H9 (cell line): ENCODE measurements around the gene SNTG2. TPM values are rescaled to one million over a fixed set of nuclear protein-coding genes. Genes with fewer than 3 reads are reported as not detected.

Experiments
- DNase-seq: peaks from one replicate; pipeline ENCODE4 v3.0.0-alpha.2; 2017
- H2AFZ ChIP-seq: one replicate; pipeline ENCODE4 v1.6.1; 2013; ENCODE audit warnings: mild to moderate bottlenecking, low read length, control low read depth, moderate library complexity
- H2AK5ac ChIP-seq: 2 replicates; pipeline ENCODE4 v1.6.1; 2013; ENCODE audit warnings: low read length, control low read depth, mixed read lengths; ENCODE audit not compliant: insufficient read length
- H2BK120ac ChIP-seq: one replicate; pipeline ENCODE4 v1.6.1; 2013; ENCODE audit warnings: low read depth, mild to moderate bottlenecking, low read length, control low read depth, inconsistent platforms; ENCODE audit not compliant: poor library complexity, severe bottlenecking
- H2BK12ac ChIP-seq: 2 replicates; pipeline ENCODE4 v1.6.1; 2013; ENCODE audit warnings: low read length, control low read depth, mixed read lengths, low read depth; ENCODE audit not compliant: insufficient read length
- H2BK15ac ChIP-seq: 2 replicates; pipeline ENCODE4 v1.6.1; 2013; ENCODE audit warnings: low read depth, low read length, control low read depth
- H2BK20ac ChIP-seq: one replicate; pipeline ENCODE4 v1.6.1; 2013; ENCODE audit warnings: low read depth, mild to moderate bottlenecking, low read length, control low read depth, inconsistent platforms; ENCODE audit not compliant: poor library complexity, severe bottlenecking
- H2BK5ac ChIP-seq: 2 replicates; pipeline ENCODE4 v1.6.1; 2013; ENCODE audit warnings: low read length, control low read depth, mixed read lengths; ENCODE audit not compliant: insufficient read length
- H3K14ac ChIP-seq: 2 replicates; pipeline ENCODE4 v1.6.1; 2013; ENCODE audit warnings: low read length, control low read depth; ENCODE audit not compliant: insufficient read depth
- H3K18ac ChIP-seq: 2 replicates; pipeline ENCODE4 v1.6.1; 2013; ENCODE audit warnings: low read depth, mild to moderate bottlenecking, mixed read lengths, low read length, control low read depth; ENCODE audit not compliant: insufficient read length
- H3K23ac ChIP-seq: 2 replicates; pipeline ENCODE4 v1.6.1; 2013; ENCODE audit warnings: low read length, control low read depth, mixed read lengths, low read depth; ENCODE audit not compliant: insufficient read length
- H3K23me2 ChIP-seq: 2 replicates; pipeline ENCODE4 v1.6.1; 2013; ENCODE audit warnings: low read depth, mild to moderate bottlenecking, mixed read lengths, low read length, control low read depth; ENCODE audit not compliant: insufficient read length, poor library complexity, severe bottlenecking
- H3K27ac ChIP-seq: 2 replicates; pipeline ENCODE4 v1.5.1; 2013; ENCODE audit warnings: low read length, control low read depth, mixed read lengths, low read depth; ENCODE audit not compliant: insufficient read length
- H3K27me3 ChIP-seq: 2 replicates; pipeline ENCODE4 v1.6.1; 2013; ENCODE audit warnings: low read length, control low read depth, inconsistent platforms; ENCODE audit not compliant: insufficient read depth
- H3K4ac ChIP-seq: 2 replicates; pipeline ENCODE4 v1.6.1; 2013; ENCODE audit warnings: low read depth, mild to moderate bottlenecking, control low read depth, inconsistent platforms, low read length, moderate library complexity
- H3K4me1 ChIP-seq: 2 replicates; pipeline ENCODE4 v1.6.1; 2013; ENCODE audit warnings: low read length, control low read depth, inconsistent platforms; ENCODE audit not compliant: insufficient read depth
- H3K4me2 ChIP-seq: 2 replicates; pipeline ENCODE4 v1.6.1; 2013; ENCODE audit warnings: low read length, control low read depth, mixed read lengths; ENCODE audit not compliant: insufficient read length, insufficient read depth
- H3K56ac ChIP-seq: 2 replicates; pipeline ENCODE4 v1.6.1; 2013; ENCODE audit warnings: low read depth, mild to moderate bottlenecking, mixed read lengths, low read length, control low read depth; ENCODE audit not compliant: insufficient read length
- H3K79me1 ChIP-seq: 2 replicates; pipeline ENCODE4 v1.6.1; 2013; ENCODE audit warnings: low read depth, mild to moderate bottlenecking, moderate library complexity, low read length, control low read depth, inconsistent platforms; ENCODE audit not compliant: insufficient read depth, poor library complexity, severe bottlenecking
- H3K79me2 ChIP-seq: 2 replicates; pipeline ENCODE4 v1.6.1; 2013; ENCODE audit warnings: low read length, control low read depth, inconsistent platforms; ENCODE audit not compliant: insufficient read depth
- H3K9ac ChIP-seq: 2 replicates; pipeline ENCODE4 v1.6.1; 2013; ENCODE audit warnings: low read length, control low read depth, mixed read lengths; ENCODE audit not compliant: insufficient read length; ENCODE audit errors: extremely low read depth
- H3K9me3 ChIP-seq: one replicate; pipeline ENCODE4 v1.6.1; 2013; ENCODE audit warnings: low read depth, low read length, inconsistent platforms; ENCODE audit not compliant: control insufficient read depth
- H3T11ph ChIP-seq: one replicate; pipeline ENCODE4 v1.6.1; 2013; ENCODE audit warnings: mild to moderate bottlenecking, low read length, control low read depth, inconsistent platforms
- H4K20me1 ChIP-seq: one replicate; pipeline ENCODE4 v1.6.1; 2013; ENCODE audit not compliant: control insufficient read depth, insufficient read length, insufficient read depth
- H4K5ac ChIP-seq: 2 replicates; pipeline ENCODE4 v1.6.1; 2013; ENCODE audit warnings: low read depth, mild to moderate bottlenecking, mixed read lengths, low read length, control low read depth; ENCODE audit not compliant: insufficient read length
- H4K8ac ChIP-seq: replicated peaks from 2 replicates; pipeline ENCODE4 v1.6.1; 2013; ENCODE audit warnings: low read length, control low read depth, mixed read lengths, low read depth; ENCODE audit not compliant: insufficient read length
- H4K91ac ChIP-seq: 2 replicates; pipeline ENCODE4 v1.6.1; 2013; ENCODE audit warnings: low read depth, mild to moderate bottlenecking, moderate library complexity, mixed read lengths, low read length, control low read depth; ENCODE audit not compliant: insufficient read length
- H3K27ac Mint-ChIP-seq, 3 experiments: 2 replicates in 2 of 3; 3 replicates in 1 of 3; pipeline ENCODE4 v1.8.0; 2020 to 2021; ENCODE audit warnings: mixed read lengths in 3 of 3, mild to moderate bottlenecking in 1 of 3, moderate library complexity in 1 of 3
- H3K27me3 Mint-ChIP-seq: 2 replicates; pipeline ENCODE4 v1.8.0; 2021; ENCODE audit warnings: low read depth, mild to moderate bottlenecking, moderate library complexity, mixed read lengths
- H3K36me3 Mint-ChIP-seq, 3 experiments: 2 replicates in 2 of 3; 3 replicates in 1 of 3; pipeline ENCODE4 v1.8.0; 2020 to 2021; ENCODE audit warnings: low read depth in 3 of 3, mixed read lengths in 3 of 3; ENCODE audit not compliant: insufficient read depth in 1 of 3
- H3K4me1 Mint-ChIP-seq, 2 experiments: 2 replicates each; pipeline ENCODE4 v1.8.0; 2020; ENCODE audit warnings: mixed read lengths in 2 of 2
- H3K4me3 Mint-ChIP-seq, 2 experiments: 2 replicates in 1 of 2; 3 replicates in 1 of 2; pipeline ENCODE4 v1.8.0; 2020 to 2021; ENCODE audit warnings: mild to moderate bottlenecking in 2 of 2, mixed read lengths in 2 of 2, moderate library complexity in 1 of 2
- H3K9me3 Mint-ChIP-seq, 2 experiments: 2 replicates in 1 of 2; 3 replicates in 1 of 2; pipeline ENCODE4 v1.8.0; 2020; ENCODE audit warnings: mild to moderate bottlenecking in 2 of 2, mixed read lengths in 2 of 2, moderate library complexity in 1 of 2
- WGBS: extraction: QIAGEN DNeasy Blood & Tissue Kit; methylation state at CpG from one replicate; pipeline ENCODE4 v1.1.7; 2013; ENCODE audit warnings: missing lambda C conversion rate, low lambda C conversion rate, mixed read lengths; ENCODE audit not compliant: insufficient read length; ENCODE audit errors: extremely low coverage; 5-methylcytosine and 5-hydroxymethylcytosine counted together
- total RNA-seq: library from RNA; stranded (reverse); gene quantifications from 2 replicates; pipeline ENCODE4 v1.2.1, GENCODE V29; 2021
- TF ChIP-seq, protein P1 (sequence below): fragments of 200-600 bp; sonication (generic); conservative IDR thresholded peaks from 3 replicates; pipeline ENCODE4 v1.8.0; 2021; ENCODE audit warnings: antibody characterized with exemption, mild to moderate bottlenecking

SNTG2 gene
- total RNA-seq, 1 experiment from 2014 or later: 13.2 TPM

DNA sequence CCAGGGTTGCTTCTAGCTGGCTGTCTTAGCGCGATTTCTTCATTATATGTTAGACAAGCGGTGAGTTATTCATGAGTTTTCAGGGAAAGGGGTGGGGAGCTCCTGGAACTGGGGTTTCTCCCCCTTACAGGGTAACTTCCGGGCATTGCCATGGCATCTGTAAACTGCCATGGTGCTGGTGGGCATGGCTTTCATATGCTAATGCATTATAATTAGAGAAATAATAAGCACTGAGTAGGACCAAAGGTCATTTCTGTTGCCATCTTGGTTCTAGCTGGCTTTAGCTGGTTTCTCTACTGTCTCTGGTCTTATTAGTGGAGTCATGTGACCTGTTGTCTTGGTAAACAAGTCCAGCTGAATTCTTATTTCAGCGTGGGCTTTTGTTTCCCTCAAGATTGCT, 5.5 kb upstream of the SNTG2 start:
- Histone ChIP-seq H2AFZ (no peak overlapping the region), H3K9me3 (no peaks in the 10 kb centered on the region), H3K79me1 (no peaks in the 10 kb centered on the region), H3K27me3 (no peaks in the 10 kb centered on the region), H3K4ac (no peak overlapping the region), H4K91ac (no peak overlapping the region), H3K23ac (no peak overlapping the region), H3K18ac (no peak overlapping the region), H4K20me1 (no peaks in the 10 kb centered on the region), H3K56ac (no peak overlapping the region), H2BK20ac (no peak overlapping the region), H3K27ac (no peak overlapping the region), H2AK5ac (no peak overlapping the region), H3K9ac (no peak overlapping the region), H2BK12ac (no peak overlapping the region), H3K79me2 (no peaks in the 10 kb centered on the region), H3K23me2 (peaks cover 5% of the 10 kb centered on the region), H2BK120ac (no peak overlapping the region), H4K5ac (no peak overlapping the region), H3T11ph (no peak overlapping the region), H3K14ac (no peak overlapping the region), H2BK15ac (no peak overlapping the region), H4K8ac (no peak overlapping the region), H2BK5ac (no peak overlapping the region), H3K4me2 (no peak overlapping the region), H3K4me1 (peaks cover 6% of the 10 kb centered on the region)
- Mint-ChIP-seq H3K27me3 (peaks cover 5% of the 10 kb centered on the region), H3K36me3 (peaks cover 9 to 11% (median 9%) of the 10 kb centered on the region in 3 experiments), H3K9me3 (peaks cover 13 to 16% of the 10 kb centered on the region in 2 experiments), H3K4me3 (no peak overlapping the region), H3K27ac (no peak overlapping the region), H3K4me1 (peaks cover 35 to 36% of the 10 kb centered on the region in 2 experiments)
- no CpG with 5 or more reads among the region's 5 CpGs for WGBS
- no peak for DNase-seq
- TF ChIP-seq, protein P1, sequence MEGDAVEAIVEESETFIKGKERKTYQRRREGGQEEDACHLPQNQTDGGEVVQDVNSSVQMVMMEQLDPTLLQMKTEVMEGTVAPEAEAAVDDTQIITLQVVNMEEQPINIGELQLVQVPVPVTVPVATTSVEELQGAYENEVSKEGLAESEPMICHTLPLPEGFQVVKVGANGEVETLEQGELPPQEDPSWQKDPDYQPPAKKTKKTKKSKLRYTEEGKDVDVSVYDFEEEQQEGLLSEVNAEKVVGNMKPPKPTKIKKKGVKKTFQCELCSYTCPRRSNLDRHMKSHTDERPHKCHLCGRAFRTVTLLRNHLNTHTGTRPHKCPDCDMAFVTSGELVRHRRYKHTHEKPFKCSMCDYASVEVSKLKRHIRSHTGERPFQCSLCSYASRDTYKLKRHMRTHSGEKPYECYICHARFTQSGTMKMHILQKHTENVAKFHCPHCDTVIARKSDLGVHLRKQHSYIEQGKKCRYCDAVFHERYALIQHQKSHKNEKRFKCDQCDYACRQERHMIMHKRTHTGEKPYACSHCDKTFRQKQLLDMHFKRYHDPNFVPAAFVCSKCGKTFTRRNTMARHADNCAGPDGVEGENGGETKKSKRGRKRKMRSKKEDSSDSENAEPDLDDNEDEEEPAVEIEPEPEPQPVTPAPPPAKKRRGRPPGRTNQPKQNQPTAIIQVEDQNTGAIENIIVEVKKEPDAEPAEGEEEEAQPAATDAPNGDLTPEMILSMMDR: no peak
